Body of pancreas (tissue), 4 donors: ENCODE results near the gene RASD1.

ENCODE experiments used
- POLR2A ChIP-seq, 3 donors: fragments of 450-650 bp; IDR thresholded peaks; one replicate each; pipeline ENCODE4 v1.6.1; 2016; ENCODE audit warnings: antibody characterized with exemption in 3 of 3, mild to moderate bottlenecking in 2 of 3
- TF ChIP-seq, protein P1 (sequence below), 7 experiments: fragments of 450-650 bp in 4 of 7; fragments of 200-600 bp in 3 of 7; sonication (generic) in 3 of 7; IDR thresholded peaks; one replicate each; pipeline ENCODE4 v1.5.1; 2016 to 2019; ENCODE audit warnings: antibody characterized with exemption in 7 of 7

- TF ChIP-seq, protein P1, sequence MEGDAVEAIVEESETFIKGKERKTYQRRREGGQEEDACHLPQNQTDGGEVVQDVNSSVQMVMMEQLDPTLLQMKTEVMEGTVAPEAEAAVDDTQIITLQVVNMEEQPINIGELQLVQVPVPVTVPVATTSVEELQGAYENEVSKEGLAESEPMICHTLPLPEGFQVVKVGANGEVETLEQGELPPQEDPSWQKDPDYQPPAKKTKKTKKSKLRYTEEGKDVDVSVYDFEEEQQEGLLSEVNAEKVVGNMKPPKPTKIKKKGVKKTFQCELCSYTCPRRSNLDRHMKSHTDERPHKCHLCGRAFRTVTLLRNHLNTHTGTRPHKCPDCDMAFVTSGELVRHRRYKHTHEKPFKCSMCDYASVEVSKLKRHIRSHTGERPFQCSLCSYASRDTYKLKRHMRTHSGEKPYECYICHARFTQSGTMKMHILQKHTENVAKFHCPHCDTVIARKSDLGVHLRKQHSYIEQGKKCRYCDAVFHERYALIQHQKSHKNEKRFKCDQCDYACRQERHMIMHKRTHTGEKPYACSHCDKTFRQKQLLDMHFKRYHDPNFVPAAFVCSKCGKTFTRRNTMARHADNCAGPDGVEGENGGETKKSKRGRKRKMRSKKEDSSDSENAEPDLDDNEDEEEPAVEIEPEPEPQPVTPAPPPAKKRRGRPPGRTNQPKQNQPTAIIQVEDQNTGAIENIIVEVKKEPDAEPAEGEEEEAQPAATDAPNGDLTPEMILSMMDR (IDR thresholded peaks at IDR 0.05) = no peak
- TF ChIP-seq POLR2A (IDR thresholded peaks at IDR 0.05) = no peak
Observed at GRCh38 chr17:17540935-17541639, 44.9 kb upstream of the RASD1 start.
